T-helper 1 cell treated with Interleukin-12 subunit alpha and Interleukin-12 subunit beta and Interleukin-4 antibody, amounts not matched to agents 30 ng/mL and 1 ng/mL, for 36 hours (primary cell): ENCODE measurements around the gene KCNJ13. TPM values are rescaled to one million over a fixed set of nuclear protein-coding genes. Genes with fewer than 3 reads are reported as not detected.

Experiments used
- intact Hi-C: fragments of 100-400 bp; cut with micrococcal nuclease; formaldehyde crosslinking; loops from one replicate; pipeline ENCODE4 v1.15.1; 2024
- total RNA-seq: library from RNA; stranded (reverse); gene quantifications from 2 replicates; pipeline ENCODE4 v1.2.3, GENCODE V29; 2022

KCNJ13 gene
- 0.12 TPM in 1 of 2 replicates, not detected in the other for total RNA-seq

DNA sequence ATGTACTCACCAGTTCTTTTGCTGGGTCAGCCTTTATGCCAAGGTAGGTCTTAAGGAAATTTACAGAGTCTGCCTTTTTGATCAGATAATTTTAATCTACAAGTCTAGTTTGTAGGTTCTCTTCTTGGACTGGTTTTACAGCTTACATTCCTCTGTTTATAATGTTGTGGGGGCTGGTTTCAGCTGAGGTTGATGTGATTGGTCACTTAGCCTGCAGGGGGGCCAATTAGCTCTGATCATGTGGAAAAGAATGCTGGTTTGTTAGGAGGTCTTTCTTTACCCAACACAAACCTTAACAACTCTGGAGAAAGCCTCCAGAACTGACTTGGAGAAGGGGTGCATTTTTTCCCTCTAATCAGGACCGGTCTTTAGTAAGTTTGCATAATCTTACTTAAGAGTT lies at the start of gene KCNJ13:
Gene KCNJ13 (minus strand): TSS at position 131 of the 400 bp plus-strand sequence. CDS start 5,203 bp downstream, outside the sequence.
- intact Hi-C loops: no loop called here

DNA sequence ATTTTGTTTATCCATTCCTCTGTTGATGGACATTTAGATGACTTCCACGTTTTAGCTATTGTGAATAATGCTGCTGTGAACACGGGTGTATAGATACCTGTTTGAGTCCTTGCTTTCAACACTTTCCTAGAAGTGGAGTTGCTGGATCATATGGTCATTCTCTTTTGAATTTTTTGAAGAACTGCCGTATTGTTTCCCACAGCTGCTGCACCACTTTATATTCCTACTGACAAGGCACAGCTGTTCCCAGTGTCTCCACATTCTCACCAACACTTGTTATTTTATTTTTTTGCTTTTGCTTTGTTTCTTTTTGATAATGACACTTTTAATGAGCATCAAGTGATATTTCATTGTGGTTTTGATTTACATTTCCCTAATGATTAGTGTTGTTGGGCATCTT lies 41.4 kb upstream of the KCNJ13 start:
- intact Hi-C loops: no loop called here

DNA sequence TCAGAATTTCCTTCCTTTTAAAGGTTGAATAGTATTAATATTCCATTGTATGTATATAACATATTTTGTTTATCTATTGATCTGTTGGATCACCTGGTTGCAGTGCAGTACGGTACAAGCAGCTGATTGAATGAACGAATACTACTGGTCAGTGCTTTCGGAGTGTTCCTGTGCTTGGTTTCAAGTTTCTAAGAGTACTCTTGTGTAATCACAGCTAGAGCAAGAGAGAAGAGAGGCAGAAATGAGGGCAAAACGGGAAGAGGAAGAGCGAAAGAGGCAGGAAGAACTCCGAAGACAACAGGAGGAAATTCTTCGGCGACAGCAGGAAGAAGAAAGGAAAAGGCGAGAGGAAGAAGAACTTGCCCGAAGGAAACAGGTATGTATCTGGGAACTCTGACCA lies 40.3 kb upstream of the KCNJ13 start:
- intact Hi-C loops: no loop called here

DNA sequence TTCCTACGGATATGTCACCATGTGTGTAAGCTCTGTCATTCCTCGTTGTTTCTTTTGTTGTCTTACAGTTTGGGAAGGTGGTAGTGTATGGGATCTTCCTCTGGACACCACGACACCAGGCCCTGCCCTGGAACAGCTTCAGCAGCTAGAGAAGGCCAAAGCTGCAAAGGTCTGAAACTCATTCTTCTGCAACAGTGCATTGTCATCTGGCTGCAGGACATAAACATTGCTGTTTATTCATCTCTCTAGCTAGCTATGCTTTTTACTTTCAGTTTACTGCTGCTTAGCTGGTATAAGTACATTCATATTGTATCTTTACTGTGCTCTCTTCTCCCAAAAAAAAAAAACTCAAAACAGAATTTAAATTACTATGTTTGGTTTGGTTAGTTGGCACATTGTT lies 39.2 kb upstream of the KCNJ13 start:
- intact Hi-C loops: no loop called here

DNA sequence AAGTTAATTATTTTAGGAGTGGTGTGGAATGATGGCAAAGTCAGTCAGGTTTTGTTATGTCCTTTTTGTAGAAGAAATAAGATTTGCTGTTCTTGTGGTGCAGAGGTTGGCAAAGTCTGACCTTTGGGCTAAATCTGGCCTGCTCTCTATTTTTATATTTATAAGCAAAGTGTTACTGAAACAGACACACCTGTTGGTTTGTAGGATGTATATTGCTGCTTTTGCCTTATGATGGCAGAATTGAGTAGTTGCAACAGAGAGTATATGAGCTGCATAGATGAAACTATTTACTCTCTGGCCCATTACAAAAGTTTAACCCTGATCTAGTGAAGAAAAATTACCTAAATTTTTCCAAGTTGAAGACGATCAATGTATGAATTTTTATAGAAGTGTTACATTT lies 34.1 kb upstream of the KCNJ13 start:
- intact Hi-C loops: no loop called here

DNA sequence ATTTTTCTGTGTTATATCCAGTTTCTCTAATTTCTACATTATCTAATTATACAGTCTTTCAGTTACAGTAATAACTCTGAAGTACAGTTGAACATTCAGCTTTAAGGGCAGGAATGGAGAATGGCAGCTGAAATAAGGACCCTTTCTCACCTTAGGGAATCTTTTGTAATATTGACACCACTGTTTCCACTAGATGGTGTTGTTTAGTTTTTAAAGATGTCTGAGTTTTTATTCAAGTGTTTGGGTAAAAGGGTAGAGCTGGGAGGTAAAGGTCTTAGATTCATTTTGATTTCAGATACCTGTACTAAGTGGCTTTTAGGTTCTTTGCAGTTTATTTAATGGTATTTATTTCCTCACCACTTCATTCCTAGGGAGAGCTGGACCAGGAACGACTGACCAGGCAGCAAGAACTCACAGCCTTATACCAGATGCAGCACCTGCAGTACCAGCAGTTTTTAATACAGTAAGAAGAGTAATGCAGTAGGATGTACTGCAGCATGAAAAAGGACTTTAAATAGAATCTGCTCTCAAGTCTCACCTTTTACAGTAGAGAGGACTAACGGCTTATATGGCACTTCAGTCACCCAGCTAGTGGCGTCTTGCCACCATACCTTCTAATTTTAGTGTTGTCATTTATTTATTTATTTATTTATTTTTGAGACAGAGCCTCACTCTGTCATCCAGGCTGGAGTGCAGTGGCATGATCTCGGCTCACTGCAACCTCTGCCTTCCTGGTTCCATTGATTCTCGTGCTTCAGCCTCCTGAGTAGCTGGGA lies 33.2 kb upstream of the KCNJ13 start:
- intact Hi-C loops: no loop called here

DNA sequence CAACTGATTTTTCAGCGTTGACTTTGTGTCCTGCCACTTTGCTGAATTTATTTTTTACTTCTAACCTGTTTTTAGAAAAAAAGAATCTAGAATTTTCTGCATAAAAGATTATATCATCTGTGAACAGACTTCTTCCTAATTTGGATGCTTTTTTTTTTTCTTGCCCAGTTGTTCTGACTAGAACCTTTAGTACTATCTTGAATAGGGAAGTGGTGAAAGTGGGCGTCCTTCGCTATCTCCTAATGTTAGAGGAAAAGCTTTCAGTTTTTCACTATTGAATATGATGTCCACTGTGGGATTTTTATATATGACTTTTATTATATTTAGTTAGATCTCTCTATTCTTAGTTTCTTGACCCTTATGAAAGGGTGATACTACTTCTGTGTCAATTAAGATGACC lies 25.7 kb upstream of the KCNJ13 start:
- intact Hi-C loops: no loop called here

DNA sequence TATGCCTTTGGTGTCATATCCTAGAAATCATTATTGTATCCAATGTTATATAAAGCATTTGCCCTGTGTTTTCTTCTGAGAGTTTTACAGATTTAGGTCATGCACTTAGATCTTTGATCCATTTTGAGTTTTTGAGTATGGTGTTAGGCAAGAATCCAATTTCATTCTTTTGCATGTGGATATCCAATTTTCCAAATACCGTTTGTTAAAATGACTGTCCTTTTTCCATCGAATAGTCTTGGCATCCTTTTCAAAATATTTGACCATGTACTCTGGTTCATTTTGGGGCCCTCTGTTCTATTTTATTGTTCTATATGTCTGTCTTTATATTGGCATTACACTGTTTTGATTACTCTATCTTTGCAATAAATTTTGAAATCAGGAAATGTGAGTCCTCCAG lies 23.8 kb upstream of the KCNJ13 start:
- intact Hi-C loops: no loop called here

DNA sequence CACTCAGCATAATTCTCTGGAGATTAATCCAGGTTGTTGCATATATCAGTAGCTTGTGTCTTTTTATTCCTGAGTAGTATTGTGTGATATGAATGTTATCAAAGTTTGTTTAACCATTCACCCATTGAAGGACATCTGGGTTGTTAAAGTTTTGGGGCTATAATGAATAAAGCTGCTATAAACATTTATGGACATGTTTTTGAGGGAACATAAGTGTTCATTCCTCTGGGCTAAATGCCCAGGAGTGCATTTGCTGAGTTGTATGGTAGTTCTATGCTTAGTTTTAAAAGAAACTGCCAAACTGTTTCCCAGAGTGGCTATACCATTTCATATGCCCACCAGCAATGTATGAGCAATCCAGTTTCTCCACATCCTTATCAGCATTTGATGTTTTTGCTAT lies 21.8 kb upstream of the KCNJ13 start:
- intact Hi-C loops: no loop called here

DNA sequence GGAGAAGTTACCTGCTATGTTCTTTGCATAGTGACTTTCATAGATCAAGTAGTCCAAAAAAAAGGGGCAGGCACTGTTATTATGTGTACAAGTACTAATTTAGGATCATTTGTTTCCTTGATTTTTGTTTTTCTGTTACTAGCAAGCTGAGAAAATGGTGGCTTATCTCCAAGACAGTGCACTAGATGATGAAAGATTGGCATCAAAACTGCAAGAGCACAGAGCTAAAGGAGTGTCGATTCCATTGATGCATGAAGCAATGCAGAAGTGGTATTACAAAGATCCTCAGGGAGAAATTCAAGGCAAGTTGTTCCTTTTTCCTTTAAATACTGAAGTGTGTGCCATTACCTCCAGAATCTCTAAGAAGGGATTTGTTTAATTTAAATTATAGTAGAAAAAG lies 19.6 kb upstream of the KCNJ13 start:
- intact Hi-C loops: no loop called here

DNA sequence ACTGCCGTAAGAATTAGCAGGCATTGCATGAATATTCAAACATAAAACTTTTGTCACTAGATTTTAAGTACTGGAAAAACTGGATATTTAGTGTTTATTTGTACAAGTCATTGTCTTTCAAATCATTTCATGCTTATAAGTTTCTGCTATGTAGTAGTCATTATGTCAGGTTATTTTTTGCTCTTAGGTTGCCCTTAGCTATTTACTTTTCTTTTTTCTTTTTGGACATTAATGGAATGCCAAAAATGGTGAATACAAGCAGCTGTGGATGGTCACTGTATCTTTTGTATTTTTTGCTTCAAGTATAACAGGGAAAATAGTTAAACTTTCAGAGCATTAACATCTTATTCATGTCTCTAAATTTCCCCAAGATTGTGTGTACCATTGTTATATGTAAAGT lies 18.6 kb upstream of the KCNJ13 start:
- intact Hi-C loops: no loop called here

DNA sequence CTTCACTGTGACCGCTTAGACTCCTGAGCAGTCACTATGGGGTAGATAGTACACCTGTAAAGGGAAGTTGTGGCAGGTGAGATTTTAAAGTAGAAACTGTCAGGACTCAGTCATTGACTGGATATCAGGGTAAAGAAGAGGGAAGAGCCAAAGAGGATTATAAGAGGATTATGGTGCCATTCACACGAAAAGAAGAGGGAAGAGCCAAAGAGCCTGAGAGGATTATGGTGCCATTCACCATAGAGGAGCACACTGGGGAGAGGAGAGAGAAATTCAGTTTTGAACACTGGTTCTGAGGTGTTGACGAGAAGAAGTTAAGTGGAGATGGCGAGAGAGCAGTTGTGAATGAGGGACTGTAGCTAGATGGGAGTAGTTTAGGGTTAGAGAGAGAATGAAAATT lies 16.9 kb upstream of the KCNJ13 start:
- intact Hi-C loops: no loop called here

DNA sequence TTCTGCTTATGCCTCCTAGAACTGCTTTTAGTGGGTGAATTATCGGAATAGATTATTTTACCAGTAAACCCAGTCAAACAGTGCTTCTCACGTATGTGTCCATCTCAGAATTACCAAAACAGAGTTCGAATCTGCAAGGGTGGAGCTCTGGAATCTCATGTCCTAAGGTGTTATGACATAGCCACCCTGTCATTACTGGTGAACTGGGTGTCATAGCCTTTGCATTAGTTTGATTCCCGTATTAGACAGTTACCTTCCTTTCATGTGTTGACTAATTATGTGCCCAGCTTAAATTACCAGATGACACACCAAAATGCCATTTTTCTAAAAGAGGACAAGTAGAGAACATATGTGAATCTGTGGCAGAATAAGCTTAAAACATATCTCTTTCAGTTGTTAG lies 15.2 kb upstream of the KCNJ13 start:
- intact Hi-C loops: no loop called here

DNA sequence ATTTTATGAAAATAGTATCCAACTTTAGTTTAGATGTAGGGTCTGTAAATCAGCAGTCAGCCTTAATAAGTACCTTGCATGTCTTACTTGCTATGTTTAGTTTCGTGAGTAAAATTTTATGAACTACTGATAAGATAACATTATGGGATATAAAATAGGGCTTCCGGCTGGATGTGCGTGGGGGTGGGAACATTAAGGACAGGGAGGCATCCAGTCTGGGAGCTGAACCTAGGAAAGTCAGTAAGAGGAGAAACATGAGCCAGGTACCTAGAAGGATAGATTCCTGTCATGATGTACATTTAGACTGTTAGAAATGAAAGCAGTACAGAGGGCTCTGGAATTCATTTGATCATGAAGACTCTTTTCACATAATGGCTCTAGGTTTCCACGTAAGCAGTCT lies 12.7 kb upstream of the KCNJ13 start:
- intact Hi-C loops: loop anchor here (10.0 kb wide), 1 partner anchor 184 kb away; no protein-coding TSS in a partner anchor

DNA sequence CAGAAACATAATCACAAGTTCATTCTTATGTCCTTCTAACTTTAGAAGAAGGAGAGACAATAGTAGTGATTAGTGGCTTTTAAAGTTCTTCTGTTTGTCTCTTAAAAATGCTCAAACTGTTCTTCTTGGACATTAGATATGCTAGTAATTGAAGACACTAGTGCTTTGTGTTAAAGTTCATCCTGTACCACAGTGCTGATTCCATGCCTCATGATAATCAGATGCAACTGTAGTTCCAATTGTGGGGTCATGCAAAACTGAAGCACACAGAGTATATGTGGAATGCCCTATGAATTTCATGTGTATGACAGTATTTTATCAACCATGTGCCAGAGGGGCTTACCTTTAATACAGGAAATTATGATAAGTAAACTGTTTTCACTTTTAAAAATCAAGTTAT lies 11.4 kb upstream of the KCNJ13 start:
- intact Hi-C loops: loop anchor here (10.0 kb wide), 1 partner anchor 183 kb away; no protein-coding TSS in a partner anchor

DNA sequence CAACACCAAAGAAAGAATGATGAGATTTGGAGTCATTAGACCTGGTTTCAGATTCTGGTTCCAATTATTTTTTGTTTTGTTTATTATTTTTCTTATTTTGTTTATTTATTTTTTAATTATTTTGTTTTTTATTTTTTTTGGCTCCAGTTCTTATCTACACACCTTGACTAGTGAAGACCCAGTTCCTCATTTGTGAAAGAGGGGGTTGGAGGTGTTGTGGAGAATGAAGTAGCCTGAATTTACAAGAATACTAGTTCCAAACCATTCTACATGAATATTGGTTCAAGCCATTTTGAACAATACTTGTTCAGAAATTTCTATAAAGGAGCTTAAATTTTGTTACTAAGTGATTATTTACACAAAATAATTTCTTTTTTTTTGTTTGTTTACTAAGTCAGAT lies 6.9 kb upstream of the KCNJ13 start:
- intact Hi-C loops: loop anchor here (10.0 kb wide), 1 partner anchor 178 kb away; no protein-coding TSS in a partner anchor

DNA sequence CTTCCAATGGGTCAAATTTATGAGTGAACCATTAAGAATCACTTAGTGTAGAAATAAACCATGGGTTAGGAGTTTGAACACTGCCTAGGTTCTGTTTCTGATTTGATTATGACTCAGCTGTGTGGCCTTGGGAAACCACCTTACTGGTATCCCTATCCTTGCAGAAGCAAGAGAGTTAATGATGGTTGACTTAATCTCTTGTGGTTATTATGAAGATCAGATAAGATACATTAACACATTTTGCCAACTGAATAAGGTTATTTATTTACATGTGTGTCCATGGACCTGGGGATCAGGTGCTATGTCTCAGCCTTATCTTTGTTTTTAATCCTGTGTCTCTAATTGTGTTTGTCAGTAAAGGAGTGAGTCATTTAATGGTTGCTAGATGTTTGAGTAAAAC lies 5.4 kb upstream of the KCNJ13 start:
- intact Hi-C loops: loop anchor here (1.0 to 10.0 kb wide), 4 partner anchors 9 to 470 kb away; partner anchors contain the start of gene ATG16L1

DNA sequence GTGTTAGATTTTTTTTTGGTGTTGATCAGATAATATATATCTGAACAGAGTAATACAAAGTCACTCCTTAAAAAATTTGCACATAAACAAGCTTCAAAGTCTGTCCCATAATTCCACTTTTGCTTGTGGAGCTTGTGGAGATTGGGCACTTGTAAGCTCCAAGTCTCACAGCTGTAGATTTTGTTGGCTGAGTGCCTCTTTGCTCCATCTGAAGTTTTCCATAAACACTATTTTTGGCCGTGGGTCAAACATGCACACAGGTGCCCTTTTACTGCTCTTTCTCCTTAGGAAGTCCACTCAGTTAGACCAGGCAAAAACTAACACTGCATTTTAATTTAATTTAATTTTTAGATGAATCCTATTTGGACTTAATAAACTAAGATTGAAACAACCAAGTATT lies 3.6 kb upstream of the KCNJ13 start:
- intact Hi-C loops: loop anchor here (10.0 kb wide), 1 partner anchor 175 kb away; no protein-coding TSS in a partner anchor

DNA sequence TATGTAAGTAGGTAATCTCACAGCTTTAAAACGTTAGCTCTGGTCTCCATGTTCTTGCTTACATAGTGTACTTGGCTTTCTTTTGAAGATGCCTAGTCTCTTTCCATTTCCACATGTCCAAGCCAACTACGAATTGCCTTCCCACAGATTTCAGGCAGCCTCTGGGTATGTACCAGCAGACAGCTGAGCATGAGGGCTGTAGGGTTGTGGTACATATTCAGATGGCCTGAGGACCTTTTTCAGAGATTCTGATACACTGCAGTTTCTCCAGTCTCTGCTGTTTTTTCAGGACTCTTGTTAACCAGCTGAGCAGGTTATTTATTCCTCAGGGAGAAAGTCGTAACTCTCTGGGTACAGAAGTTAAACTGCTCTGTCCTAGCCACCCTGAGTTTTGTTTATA lies 3.1 kb upstream of the KCNJ13 start:
- intact Hi-C loops: no loop called here

DNA sequence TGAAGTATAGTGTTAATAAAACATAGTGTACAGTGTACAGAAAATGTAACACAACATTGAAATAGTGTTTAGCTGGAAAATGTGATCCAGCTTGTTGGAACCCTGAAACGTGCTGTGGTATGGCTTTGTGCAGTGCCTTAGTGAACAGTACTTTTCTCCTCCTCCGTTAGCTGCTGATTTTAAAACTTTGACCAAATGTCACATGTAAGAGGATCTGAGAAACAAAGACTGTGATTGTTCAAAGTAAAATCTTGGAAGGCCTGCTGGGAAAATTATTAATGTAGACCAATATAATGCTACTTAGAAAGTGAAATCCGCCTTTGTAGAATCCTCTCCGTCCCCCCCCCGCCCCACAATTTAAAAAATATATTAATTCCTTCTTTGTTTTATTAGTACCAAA lies 911 bp upstream of the KCNJ13 start:
- intact Hi-C loops: no loop called here

DNA sequence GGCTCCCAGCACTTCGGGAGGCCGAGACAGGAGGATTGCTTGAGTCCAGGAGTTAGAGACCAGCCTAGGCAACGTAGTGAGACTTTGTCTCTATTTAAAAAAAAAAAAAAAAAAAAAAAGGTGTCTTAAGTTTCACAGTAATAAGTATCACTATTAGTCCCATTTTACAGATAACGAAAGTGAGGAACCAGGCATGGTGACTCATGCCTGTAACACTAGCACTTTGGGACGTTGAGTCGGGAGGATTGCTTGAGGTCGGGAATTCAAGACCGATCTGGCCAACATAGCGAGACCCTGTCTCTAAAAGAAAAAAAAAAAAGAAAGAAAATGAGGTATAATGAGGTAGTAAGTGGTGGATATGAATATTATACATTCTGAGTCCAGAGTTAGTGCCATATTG lies 2.5 kb downstream of the KCNJ13 start:
- intact Hi-C loops: no loop called here

DNA sequence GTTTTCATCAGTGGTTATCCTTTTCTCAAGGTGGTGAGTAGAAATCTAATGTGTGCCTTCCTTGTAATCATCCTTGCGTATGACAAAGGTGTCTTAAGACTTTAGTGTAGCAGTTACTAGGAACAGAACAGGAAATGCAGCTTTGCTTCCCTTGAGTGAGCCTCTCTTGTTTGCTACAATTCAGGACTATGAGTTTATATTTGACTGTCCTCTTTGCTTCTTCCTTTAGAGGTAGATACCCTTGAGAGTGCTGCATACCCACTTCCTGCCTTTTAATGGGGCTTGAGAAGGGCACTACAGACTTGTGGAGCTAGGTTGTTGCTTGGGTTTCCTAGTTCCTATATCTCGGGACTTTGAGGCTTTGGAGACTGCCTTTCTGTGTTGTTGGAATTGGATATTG lies 3.8 kb downstream of the KCNJ13 start:
- intact Hi-C loops: loop anchor here (1.0 kb wide), 1 partner anchor 9 kb away; no protein-coding TSS in a partner anchor

DNA sequence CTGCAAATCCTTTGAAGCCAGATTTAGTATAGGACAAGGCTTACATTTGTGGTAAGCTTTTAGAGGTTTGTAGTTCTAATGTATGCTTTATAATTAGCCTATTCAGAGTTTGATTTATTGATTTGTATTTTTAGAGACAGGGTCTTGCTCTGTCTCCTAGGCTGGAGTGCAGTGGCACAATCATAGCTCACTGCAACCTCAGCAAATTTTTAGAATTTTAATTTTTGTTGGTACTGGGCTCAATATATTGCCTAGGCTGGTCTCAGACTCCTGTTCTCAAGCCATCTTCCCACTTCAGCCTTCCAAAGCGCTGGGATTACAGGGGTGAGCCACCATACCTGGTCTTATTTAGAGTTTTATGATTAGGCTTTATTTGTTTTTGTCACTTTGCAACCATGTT lies 4.5 kb downstream of the KCNJ13 start:
- intact Hi-C loops: loop anchor here (1.0 kb wide), 1 partner anchor 9 kb away; no protein-coding TSS in a partner anchor
